Measurements from ENCODE around the gene BANP. TPM values are rescaled to one million over a fixed set of nuclear protein-coding genes. Genes with fewer than 3 reads are reported as not detected.
"Not testable (repeated sequence)": the region's sequence is repeated elsewhere in the genome, so short reads cannot be mapped to it uniquely, and the experiment has no call there.

The BANP gene
- total RNA-seq, 1 experiment from 2014 or later = 18.9 TPM

GRCh38 chr16:88110875-88111494, 159.8 kb downstream of the BANP start:
- not testable (repeated sequence) for DNase-seq (ENCODE audit: extremely low read depth, low read depth)

DNA sequence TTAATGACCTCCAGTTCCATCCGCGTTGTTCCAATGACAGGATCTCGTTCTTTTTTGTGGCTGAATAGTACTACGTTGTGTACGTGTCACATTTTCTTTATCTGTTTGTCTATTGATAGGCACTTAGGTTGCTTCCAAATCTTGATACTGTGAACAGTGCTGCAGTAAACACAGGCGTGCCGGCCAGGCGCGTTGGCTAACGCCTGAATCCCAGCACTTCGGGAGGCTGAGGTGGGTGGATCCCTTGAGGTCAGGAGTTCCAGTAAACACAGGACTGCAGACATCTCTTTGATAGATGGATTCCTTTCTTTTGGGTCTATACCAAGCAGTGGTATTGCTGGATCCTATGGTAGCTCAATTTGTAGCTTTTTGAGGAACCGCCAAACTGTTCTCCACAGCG, 160.7 kb downstream of the BANP start:
- not testable (repeated sequence) for DNase-seq (ENCODE audit: extremely low read depth, low read depth)

- DNase-seq (ENCODE audit: extremely low read depth, low read depth) = no peak
Observed at GRCh38 chr16:88113545-88114045, 162.4 kb downstream of the BANP start.

DNA sequence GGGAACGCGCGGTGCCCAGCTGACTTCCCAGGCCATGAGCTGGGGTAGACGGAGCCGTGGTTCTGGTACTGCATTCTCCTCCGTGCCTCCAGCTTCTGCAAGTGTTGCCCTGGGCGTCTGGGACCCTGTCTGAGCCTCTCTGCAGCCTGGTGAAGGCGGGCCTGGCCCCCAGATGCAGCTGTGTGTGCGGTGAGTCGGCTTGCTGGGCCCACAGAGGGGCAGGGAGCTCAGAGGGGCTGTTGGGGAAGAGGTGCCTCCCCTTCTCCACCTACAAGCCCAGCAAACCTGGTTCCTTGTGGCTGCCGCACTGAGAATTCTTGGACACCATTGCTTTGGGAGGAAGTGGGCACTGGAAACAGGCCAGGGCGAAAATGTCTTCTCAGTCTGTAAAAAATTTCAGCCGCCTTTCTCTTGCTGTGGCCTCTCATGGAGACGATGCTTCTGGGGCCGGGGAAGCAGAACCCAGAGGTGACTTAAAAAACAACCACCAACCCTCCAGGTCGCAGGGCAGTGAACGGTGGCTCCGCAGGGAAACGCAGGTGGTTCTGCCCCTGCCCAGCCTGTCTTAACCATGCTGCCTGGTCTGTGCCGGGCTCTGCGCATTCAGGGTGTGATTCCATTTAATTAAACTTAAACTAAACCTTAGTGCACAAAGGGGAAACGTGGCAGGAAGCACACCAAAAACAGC, 163.5 kb downstream of the BANP start:
- DNase-seq (ENCODE audit: extremely low read depth, low read depth) = not testable (repeated sequence)

DNA sequence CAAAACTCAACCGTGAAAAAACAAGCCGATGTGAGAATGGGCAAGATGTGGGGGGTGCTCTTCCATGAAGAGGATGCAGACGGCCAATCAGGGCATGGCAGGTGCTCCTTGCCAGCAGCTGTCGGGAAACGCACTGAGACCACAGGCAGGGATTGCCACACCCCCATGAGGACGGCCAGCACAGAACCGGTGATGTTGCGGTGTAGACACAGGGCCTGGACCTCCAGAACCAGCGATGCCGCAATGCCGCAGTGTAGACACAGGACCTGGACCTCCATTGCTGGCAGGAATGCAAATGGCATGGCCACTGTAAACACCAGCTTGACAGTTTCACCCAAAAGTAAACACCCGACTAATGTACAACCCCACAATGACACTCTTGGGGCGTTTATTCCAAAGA, 164.9 kb downstream of the BANP start:
- DNase-seq (ENCODE audit: extremely low read depth, low read depth) = no peak

DNA sequence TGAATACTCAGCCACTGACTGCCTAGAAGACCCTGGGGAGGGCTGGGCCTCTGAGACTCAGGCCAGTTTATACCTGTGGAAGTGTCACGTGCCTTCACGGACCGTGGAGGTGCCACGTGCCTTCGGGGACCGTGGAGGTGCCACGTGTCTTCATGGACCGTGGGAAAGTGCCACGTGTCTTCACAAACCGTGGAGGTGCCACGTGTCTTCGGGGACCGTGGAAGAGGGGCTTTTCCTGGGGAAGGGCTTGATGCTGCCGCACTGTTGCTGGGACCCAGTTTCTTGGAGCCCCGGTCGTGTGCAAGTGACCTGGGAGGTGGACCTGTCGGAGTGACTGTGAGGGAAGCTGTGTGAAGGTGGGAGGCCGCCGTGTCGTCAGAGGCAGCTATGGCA, 166.2 kb downstream of the BANP start:
- no peak for DNase-seq (ENCODE audit: extremely low read depth, low read depth)

GRCh38 chr16:88118376-88118775, 167.1 kb downstream of the BANP start:
- no peak for DNase-seq (ENCODE audit: extremely low read depth, low read depth)

- DNase-seq (ENCODE audit: extremely low read depth, low read depth) = peak; percentile 67
Observed at GRCh38 chr16:88118852-88119741, 167.9 kb downstream of the BANP start.

DNA sequence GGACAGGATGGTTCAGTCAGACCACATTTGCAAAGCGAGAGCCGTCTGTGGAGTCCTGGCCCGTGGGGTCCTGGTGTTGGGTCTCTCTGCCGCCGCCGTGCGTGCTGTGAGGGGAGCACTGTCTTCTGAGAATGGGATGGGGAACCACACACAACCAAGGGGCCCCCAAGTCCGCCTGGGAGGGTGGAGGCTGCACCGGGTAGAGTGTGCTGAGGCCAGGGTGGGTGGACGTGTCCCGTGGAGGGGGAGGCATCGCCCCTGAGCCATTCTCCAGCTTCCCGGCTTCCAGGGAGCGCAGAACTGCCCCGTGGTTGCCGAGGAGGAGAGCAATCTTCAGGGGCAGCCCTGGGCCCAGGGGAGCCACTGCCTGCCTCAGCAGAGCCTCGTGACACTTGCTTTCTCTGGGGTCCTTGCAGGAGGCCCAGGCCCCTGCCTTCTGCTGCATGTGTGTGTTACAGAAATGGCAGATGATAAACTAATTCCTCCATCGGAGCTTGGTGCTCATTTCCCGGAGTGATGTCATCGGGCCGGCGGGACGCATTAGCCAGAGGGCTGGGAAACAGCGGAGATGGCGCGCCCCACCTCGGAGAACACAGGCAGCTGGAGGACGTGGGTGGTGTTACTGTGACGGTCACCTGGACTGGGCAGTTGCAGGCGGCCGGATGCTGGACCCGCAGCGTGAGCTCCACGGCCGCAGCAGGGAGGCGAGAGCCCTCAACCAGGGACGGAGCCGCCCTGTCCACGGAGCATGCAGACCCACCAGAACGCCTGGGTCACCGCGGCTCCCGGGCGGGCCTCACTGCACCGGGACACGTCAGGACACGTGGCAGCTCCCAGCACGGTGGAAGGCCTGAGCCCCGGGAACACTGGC, 168.9 kb downstream of the BANP start:
- not testable (repeated sequence) for DNase-seq (ENCODE audit: extremely low read depth, low read depth)

DNA sequence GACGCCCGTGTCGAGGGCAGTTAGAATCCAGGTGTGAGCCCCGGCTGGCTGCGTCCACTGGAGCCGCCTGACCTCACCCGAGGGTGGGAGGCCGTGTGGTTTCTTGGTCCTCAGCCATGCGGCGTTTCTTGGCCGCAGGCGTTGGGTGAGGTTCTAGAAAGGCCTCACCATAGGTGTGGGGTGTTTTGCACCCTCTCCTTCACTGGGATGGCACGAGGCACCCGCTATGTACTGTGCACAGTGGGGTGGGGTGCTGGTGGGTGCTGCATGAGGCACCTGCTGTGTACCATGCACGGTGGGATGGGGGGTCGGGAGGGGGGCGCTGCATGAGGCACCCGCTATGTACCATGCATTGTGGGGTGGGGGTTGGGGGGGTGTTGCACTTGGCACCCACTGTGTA, 169.6 kb downstream of the BANP start:
- no peak for DNase-seq (ENCODE audit: extremely low read depth, low read depth)

- not testable (repeated sequence) for DNase-seq (ENCODE audit: extremely low read depth, low read depth)
Observed at GRCh38 chr16:88121391-88121790, 170.2 kb downstream of the BANP start.

DNA sequence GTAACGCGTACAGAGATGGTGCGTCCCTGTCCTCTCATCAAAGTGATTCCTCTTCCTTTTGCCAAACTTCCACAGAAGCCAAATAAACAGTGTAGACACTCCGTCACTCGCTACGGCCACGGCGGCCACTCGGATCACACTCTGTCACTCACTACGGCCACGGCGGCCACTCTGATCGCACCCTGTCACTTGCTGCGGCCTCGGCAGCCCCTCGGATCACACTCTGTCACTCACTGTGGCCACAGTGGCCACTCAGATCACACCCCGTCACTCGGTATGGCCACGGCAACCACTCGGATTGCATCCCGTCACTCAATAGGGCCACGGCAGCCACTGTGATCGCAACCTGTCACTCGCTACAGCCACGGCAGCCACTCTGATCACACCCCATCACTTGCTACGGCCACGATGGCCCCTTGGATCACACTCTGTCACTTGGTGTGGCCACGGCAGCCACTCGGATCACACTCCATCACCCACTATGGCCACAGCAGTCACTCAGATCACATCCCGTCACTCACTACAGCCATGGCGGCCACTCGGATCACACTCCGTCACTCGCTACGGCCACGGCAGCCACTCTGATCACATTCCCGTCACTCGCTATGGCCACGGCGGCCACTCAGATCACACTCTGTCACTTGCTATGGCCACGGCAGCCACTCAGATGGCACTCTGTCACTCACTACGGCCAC, 170.8 kb downstream of the BANP start:
- DNase-seq (ENCODE audit: extremely low read depth, low read depth) = no peak

Small RNA genes within 50 kb of the gene (small RNA-seq; reads per million reads assigned to genes)
- 0 reads per million in 2 experiments for gene AC127455.1

Other genes with a start within 250 kb of the BANP start
- 15.1 and 20.7 TPM in 2 replicates for gene KLHDC4, start 185.4 kb upstream of the BANP start, total RNA-seq (2014; rRNA removed; shearing (Covaris generic))
- 222 and 239 TPM in 2 replicates for gene SLC7A5, start 81.9 kb upstream of the BANP start, total RNA-seq (2014; rRNA removed; shearing (Covaris generic))
- 0.10 TPM in 1 of 2 replicates, not detected in the other for gene CA5A, start 14.9 kb upstream of the BANP start, total RNA-seq (2014; rRNA removed; shearing (Covaris generic))

Data from NCI-H460 (cell line).